Liver (tissue), 1 donor: Measurements from ENCODE around the gene MFAP2.

ENCODE experiments used
- FOXA1 ChIP-seq: IDR thresholded peaks from 2 replicates; pipeline ENCODE4 v1.6.1; 2016; ENCODE audit warnings: antibody characterized with exemption
- FOXA2 ChIP-seq: IDR thresholded peaks from 2 replicates; pipeline ENCODE4 v1.6.1; 2016; ENCODE audit warnings: antibody characterized with exemption
- ZBTB33 ChIP-seq: IDR thresholded peaks from 2 replicates; pipeline ENCODE4 v1.6.1; 2016; ENCODE audit warnings: antibody characterized with exemption

GRCh38 chr1:16970132-16970910 is 10.1 kb downstream of the MFAP2 start:
- no peak for TF ChIP-seq FOXA2
- TF ChIP-seq FOXA1 = no peak
- TF ChIP-seq ZBTB33 = no peak
